KG1 (cell line): Measurements from ENCODE around the gene ORMDL3.
"Not testable (repeated sequence)": the region's sequence is repeated elsewhere in the genome, so short reads cannot be mapped to it uniquely, and the experiment has no call there.

Source experiments
- DNase-seq: peaks from one replicate; lab custom pipeline; 2025; lab: John Stamatoyannopoulos, UW

ORMDL3 gene

DNA sequence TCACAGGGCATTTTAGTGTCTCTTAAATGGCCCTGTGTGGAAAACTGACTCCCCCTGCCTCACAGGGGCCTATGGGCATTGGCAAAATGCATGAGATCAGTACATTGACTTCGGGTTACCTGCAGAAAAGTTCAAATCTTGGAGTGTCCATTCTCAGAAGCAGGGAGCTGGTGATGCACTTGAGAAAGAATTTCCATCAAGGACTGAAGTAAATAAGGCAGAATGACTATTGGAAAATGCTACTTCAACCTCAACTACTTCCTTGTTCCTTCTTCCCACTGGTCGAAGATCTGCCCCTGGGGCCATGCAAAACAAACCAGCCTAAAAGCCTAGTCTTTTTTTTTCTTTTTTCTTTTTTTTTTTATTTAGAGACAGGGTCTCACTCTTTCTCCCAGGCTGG is 21.6 kb upstream of the ORMDL3 start:
- no peak for DNase-seq

DNA sequence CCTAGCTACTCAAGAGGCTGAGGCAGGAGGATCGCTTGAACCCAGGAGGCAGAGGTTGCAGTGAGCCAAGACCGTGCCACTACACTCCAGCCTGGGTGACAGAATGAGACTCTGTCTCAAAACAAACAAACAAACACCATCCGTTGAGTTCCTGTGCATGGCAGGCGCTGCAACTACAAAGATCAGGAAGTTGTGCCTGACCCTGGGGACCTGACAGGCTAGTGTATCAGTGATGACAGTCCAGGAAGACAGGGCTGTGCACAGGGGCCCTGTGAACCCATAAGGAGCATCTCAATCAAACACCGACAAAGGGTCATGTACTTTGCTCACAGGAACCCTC is 21.1 kb upstream of the ORMDL3 start:
- not testable (repeated sequence) for DNase-seq

DNA sequence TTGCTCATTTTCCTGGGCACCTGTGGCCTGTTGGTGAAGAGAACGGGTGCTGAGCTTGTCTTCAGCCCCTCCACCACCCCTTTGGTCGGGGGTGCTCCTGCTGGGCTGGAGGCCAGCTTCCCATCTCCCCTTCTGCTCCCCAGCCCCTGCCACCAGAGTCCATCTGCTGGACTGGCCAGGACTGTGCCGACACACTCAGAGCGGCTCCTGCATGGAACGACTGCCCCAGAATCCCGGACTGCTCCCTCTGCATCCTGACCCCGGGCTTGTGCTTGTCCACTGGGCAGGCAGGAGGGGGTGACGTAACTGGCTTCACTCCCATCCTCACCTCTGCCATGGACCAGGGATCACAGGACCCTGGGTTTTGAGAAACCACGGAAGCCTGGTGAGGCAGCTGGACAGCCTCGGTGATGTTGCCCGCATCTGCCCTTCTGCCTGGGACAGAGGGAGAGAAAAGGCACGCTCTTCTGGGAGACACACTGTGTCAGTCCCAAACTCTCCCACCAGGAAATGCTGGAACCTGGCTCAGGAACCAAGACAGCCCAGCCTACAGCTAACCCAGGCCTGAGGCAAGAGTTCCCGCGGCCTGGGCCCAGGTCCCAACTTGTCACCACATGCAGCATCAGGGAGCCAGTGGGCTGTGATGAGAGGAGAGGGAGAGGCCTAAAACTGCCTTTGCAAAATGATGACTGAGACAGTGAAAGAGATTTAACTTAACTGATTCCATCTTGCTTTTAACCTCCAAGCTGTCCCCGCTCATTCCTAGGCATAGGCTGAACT is 19.3 kb upstream of the ORMDL3 start:
- DNase-seq, result no peak

DNA sequence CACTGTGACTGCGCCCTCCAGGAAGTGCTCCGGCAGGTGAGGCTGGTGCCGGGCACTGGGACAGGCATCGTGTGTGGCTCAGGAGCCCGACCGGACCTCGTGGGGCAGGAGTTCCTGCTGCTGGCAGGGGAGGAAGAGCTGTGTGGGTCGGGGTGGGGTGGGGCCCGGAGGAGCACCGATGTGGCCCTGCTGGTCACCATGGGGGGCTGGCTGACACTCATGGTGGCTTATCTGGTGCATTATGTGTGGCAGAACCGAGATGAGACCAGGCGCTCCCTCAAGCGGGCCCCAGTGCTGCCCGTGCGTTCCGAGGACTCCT is 17.0 kb upstream of the ORMDL3 start:
- DNase-seq, result no peak

DNA sequence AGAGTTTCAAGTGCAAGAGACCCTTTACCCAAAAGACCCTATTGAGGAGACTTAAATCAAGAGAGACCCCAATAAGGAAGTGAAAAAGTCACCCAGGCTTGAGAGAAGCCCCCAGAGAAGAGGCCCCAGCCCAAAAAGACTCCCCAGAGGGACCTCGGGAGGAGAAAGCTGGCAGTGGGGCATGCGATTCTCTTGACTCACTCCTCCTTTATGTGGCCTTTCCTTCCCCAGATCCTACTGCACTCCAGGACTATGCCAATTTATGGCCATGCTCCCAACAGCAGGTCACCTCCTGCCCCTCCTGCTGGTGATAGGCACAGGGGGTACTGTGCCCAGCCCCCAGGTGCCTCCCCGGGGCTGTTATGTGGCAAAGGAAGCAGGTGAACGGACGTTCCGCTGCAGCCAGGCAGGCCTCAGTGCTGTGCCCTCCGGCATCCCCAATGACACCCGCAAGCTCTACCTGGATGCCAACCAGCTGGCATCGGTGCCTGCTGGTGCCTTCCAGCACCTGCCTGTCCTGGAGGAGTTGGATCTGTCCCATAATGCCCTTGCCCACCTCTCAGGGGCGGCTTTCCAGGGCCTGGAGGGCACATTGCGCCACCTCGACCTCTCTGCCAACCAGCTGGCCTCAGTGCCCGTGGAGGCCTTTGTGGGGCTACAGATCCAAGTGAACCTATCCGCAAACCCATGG is 16.4 kb upstream of the ORMDL3 start:
- DNase-seq, result no peak

DNA sequence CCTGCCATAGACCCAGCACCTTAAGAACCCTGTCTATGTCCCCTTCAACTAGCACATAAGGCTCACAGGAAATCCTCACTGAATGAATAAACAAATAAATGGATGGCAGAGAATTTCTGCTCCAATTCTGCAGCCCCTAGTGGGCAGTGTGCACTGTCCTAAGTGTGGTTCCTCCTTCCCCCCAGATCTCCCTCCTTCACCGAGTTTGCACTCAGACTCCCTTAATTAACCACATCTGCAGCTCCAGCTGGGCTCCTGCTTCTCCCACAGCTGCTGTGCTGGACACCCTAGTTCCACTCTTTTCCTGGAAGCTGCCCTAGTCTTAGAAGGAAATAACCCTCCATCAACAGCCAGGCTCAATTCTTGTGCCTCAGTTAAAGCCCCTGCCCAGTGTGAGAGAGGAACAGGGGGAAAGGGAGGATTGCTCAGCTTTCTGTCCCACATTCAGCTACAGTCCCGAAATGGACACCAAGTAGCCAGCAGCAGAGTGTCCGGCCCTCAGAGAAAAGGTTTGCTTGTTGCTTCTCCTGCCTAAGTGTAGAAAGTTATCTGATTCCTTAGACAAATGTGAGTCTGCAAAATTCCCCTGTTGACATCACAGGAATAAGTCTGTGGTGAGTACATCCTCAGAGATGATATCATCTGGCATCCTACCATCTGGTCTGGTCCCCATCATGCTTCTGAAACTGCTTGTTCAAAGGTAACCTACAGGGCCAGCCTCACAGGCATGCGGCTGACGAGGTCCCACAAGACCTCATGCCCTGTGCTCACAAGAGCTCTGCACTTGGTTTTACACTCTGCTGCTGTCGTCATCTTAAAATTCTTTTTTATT is 12.4 kb upstream of the ORMDL3 start:
- DNase-seq, result no peak

DNA sequence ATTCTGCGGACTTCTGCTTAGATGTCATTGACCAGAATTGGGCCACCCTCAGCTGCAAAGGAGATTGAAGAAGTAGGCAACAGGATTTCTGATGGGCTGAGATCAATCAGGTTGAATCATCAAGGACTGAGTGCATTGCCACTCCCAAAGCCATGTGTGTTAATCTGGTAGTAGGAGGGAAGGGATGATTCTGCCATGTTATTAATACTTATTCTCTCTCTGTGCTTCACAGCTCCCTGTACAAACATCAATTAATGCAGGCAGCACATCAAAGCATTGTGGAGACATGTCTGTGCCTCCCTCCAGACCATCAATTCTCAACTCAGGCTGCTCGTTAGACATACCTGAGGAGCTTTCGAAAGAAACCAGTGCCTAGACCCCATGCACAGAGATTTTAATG is 11.7 kb upstream of the ORMDL3 start:
- no peak for DNase-seq

DNA sequence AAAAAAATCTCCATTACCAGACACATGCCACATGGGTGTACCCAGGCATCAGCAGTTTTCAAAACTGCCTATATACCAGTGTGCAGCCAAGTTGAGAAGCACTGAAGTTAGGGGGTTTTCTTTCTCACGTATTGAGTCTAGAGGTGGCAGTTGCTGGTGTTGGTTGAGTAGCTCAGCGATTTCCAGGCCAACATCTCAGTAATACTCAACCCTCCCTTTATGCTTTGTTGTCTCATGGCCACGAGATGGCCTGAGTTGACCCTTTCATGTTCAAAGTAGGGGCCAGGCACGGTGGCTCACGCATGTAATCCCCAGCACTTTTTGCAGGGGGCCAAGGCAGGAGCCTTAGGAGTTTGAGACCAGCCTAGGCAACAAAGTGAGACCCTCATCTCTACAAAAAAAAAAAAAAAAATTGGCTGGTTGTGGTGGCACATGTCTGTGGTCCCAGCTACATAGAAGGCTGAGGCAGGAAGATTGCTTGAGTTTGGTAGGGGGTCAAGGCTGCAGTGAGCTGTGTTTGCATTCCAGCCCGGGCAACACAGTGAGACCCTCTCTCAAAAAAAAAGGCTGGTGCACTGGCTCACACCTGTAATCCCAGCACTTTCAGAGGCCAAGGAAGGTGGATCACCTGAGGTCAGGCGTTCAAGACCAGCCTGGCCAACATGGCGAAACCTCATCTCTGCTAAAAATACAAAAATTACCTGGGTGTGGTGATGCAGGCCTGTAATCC is 10.9 kb upstream of the ORMDL3 start:
- no peak for DNase-seq

DNA sequence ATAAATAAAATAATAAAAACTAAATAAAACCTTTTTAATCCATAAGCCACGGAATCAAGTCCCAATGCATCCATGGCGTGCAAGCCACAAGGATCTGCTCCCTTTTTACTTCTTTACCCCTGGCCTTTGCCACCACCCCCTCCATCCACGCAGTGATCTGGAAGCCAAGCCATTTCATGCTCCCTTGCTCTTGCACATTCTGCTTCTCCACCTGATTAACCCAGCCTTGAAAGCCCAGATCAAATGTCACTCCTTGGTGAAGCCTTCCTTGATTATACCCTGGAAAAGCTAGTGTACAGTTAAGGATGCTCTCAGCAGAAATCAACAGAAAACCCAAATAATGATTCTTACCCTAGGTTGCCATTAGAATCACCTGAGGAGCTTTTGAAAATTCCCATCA is 10.0 kb upstream of the ORMDL3 start:
- DNase-seq, result no peak

DNA sequence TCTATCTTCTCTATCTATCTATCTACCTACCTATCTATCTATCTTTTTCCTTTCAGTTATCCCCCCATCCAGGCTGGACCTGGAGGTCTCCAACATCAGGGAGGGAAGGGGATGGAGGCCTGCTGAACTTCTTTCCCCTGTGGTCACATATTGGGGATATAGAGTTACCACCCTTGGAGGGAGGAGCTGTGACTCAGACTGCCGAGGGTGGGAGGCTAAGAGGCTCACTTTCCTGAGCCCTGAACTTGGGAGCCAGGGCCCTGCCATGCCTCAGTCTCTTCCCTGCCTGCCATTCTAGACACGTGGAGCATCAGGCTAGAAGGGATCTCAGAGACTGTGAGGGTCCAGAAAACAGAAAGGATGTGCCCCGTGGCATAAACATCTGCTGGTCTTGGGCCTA is 8.5 kb upstream of the ORMDL3 start:
- no peak for DNase-seq

DNA sequence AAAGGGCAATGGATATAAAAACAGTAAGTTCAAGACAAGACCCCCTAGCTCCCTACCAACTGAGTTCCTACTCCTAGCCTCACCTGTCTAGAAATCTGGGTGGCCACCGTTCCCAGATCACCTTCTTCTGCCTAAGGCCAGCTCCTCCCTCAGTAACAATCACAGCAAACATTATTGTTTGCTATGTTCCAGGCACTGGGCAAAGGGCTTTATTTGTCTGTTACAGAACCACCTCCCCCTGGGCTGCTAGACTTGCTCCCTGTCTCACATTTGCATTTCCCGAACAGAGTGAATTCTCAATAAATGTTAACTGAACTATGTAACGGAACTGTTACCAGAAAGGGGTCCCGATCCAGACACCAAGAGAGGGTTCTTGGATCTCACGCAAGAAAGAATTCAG is 6.9 kb upstream of the ORMDL3 start:
- DNase-seq, result no peak

DNA sequence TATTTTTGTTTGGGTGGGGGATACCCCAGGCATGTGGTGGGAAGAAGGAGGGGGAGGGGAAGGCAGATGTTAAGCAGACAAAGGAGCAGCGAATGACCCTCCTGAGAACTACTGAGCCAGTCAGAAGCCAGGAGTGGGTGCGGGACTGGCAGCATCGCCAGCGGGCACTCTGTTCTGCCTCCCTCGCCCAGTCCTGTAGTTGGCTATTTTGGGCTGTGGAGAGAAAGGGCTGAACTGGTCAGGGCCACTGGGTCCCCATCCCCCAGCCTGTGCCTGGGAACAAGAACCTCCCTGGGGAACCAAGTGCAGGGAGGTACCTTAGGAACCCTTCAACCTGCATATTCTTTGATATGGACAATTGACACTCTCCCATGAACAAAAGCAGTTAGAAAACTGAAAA is 6.5 kb upstream of the ORMDL3 start:
- DNase-seq, result no peak

DNA sequence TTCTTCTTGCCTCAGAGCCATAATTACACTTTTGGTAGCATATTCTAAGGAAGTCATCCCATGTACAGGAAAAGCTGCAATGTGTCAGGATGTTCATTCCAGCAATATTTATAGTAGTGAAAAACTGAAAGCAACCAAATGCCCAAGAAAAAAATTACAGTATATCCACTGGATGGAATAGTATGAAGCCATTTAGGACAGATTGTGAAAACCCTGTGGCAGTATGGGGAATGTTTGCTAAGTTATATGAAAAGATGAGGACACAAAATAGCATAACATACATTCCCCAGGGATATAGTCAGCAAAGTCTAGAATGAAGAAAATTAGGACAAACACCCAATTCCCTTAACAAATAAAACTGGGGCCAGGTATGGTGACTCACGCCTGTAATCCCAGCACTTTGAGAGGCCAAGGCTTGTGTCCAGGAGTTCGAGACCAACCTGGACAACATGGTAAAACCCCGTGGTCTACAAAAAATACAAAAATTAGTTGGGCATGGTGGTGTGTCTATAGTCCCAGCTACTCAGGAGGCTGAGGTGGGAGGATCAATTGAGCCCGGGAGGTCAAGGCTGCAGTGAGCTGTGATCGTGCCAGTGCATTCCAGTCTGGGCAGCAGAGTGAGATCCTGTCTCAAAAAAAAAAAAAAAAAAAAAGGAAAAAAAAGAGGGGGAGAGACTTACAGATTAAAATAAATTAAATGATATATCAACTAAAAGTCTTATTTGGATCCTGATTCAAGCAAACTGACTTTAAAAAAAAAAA is 2.4 kb upstream of the ORMDL3 start:
- DNase-seq, result no peak

DNA sequence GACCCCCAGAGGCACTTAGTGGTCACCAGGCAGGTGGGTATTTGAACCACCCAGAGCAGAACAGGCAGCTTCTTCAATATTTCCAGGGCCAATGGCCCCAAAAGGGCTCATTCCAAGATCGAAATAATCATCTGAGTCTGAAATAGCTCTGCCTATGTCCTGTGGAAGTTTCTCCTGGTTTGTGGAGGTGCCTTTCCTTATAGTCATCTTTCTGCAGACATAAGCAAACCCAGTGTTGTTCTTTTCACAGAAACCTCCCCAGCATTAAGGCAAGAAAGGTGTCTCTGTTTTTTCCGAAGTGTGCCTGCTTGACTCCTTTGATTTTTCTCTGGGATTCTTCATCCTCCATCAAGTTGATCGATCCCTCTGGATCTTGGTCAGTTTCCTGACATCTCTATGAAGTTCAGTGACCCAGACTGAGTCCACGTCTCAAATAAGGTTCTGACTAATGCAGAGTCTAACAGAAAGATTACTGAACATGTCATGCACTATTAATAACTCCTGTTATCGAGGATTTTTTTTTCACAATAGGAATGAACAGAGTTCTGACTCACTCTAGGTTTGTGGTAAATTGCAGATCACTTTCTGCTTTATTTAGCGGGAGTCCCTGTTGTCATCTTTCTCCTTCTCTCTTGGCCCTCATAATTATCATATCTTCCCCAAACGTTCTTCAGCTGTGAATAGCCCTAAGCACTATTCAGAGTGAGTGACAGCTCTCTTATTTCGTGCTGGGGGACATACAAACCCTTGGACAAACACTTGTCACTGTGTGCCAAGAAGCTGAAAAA is 1.7 kb upstream of the ORMDL3 start:
- DNase-seq, result no peak

DNA sequence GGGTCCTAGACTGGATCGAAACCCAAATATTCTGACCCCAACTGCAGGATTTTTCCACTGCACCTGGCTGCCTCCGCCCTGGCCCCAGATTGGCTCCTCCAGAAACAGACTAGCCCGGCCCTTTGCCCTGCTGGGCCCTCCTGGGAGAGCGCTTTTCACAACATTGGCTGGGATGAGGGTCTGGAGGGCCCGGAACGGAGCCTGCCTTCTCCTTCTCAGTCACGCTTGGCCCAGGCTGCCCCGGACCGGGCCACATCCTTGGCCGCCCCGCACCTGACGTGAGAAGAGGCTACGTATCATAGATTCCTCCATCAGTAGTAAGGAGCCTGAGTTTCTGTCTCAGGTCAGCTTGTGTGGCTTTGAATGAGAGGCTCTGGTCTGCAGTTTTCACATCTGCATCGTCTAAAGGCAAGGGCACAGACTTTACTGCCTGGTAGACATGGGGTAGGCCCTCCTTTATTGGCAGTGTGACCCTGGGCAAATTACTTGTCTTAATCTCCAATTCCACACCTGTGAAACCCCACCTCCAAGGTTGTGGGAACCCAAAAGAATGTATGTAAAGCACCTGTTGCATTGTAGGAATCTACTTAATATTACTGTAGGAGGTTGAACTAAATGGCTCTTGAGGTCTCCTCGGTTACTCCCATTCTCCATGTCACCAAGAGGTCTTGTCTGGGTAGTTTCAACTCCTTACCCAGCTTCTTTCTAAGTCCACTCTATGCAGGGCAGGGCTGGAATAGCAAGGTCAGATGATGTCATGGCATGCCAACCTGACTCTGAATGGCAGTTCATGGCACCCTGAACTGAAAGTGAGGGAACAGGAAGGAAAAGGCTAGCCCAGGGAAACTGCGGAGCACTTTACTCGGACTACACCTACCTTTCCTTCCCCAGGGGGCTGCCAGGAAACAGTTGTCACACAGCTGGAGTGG is 792 bp upstream of the ORMDL3 start:
- DNase-seq, result no peak

DNA sequence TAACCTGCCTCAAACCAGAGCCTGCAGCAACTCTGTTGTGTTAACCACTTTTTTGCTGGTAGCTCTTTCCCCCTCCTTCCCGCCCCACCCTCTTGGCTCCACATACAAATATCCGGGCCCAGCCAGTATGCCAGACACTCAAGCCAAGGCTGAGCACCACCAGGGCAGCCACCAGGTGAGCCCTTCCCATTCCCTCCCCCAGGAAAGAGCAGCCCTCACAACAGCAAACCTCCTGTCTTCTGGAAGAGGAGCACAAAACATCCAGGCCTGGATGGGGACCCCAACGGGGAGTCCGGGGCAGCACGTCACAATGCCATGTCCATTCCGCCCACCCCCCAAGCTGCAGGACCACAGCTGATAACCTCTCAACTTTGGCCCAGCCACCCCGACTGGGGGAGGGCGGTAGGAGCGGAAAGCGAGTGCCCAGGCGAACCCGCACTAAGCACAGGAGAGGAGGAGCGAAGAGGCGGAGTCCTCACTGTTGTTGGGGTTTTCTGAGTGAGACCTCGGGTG is 757 bp downstream of the ORMDL3 start:
- no peak for DNase-seq

DNA sequence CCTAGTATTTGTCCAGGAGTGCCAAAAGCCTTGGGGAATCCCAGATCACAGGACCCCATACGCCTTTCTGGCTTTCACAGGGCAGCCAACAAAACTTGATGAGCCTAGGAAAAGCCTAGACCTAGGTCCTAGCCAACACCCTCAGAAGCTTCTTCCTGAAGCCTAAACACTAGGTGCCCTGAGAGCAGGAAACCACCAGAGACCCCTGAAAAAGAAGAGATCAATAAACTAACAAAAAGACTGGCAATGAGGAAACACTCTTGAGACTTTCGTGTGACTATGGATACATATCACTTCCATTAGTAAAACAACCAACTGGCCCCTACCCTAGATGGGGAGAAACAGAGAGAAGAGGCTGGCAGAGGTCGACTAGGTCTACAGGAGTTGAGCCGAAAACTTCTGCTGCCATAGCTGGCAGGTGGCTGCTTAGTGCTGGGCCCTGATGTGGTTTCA is 1.2 kb downstream of the ORMDL3 start:
- DNase-seq, result no peak

DNA sequence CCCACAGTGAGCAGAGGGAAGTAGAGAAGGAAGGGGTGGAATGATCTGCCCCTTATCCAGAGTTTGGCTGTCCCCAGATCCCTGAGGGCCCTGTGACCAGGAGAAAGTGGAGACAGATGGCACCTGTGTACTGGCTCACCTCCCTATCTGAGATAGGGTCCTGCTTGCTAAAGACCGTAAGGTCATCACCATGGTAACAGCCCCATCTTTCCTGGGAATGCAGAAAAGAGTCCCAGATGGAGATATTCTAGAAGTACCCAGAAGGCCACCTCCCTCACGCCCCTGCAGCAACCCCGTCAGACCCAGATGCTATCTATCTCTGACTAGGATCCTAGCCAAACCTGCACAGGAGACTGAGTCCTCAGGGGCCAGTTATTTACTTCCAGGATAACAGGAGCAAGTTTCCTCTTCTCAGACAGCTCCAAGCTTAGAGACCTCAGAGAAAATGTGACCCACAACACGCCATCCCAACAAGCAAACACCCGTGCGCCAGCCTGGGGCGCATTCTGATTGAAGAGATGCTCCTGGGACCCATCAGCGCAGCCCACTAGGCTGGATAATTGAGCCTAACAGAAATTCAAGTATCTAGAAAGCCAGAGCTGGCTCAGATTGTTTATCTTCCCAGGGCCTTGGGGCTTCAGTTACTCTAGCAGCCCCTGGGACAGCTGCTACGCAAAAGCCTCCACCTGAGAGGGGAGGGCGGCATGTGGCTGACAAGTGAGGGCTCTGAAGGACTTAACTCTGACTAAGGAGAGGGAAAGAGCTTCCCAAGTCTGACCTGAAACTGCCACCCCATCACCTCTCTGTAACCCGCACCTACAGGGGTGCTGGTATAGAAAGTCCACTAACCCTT is 1.9 kb downstream of the ORMDL3 start:
- no peak for DNase-seq

DNA sequence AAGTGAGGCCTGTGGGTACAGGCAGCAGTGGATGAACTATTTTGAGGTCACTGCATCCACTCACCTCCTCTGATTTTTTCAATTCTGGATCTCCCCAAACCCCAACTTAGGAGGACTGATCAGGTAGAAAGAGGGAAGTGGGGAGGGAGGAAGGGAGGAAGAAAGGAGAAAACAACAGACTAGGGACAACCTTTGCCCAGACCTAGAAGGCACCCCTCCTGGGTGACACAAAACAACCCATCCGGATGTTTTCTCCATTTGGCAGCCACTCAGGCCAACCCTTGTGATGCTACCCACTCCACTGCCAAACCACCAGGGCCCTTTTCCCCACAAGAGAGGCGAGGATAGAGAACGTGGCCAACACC is 2.7 kb downstream of the ORMDL3 start:
- no peak for DNase-seq
